Kidney (tissue), 14 donors: ENCODE results near the gene SHC4. TPM values are rescaled to one million over a fixed set of nuclear protein-coding genes. Genes with fewer than 3 reads are reported as not detected.
A peak's percentile ranks its signal among the peaks of the same experiment; 100 is the strongest.

ENCODE experiments used
- DNase-seq, 5 donors: peaks; one replicate each; pipeline ENCODE4 v3.0.0-alpha.2; 2013 to 2020
- FAIRE-seq: peaks from 2 replicates; lab custom pipeline; 2012; peaks lifted over from hg19 to GRCh38; lab: Jason Lieb, UNC
- H3K27ac ChIP-seq, 2 donors: one replicate each; pipeline ENCODE4 v1.7.0; 2013; ENCODE audit warnings: low read depth in 2 of 2, low read length in 2 of 2, inconsistent platforms in 1 of 2
- H3K27me3 ChIP-seq: one replicate; pipeline ENCODE4 v1.7.1; 2013; ENCODE audit warnings: low read length, inconsistent platforms; ENCODE audit not compliant: control insufficient read depth, insufficient read depth
- H3K36me3 ChIP-seq, 3 donors: one replicate each; pipeline versions ENCODE4 v1.7.0 to v1.7.1; 2013; ENCODE audit warnings: low read length in 3 of 3, control low read depth in 1 of 3, inconsistent platforms in 1 of 3; ENCODE audit not compliant: insufficient read depth in 3 of 3, control insufficient read depth in 2 of 3
- H3K4me1 ChIP-seq, 3 donors: one replicate each; pipeline versions ENCODE4 v1.7.0 to v1.7.1; 2013; ENCODE audit warnings: low read length in 3 of 3, inconsistent platforms in 1 of 3, low read depth in 1 of 3; ENCODE audit not compliant: control insufficient read depth in 2 of 3, insufficient read depth in 2 of 3
- H3K4me3 ChIP-seq, 3 donors: one replicate each; pipeline versions ENCODE4 v1.7.0 to v1.8.1; 2013; ENCODE audit warnings: low read length in 3 of 3, control low read depth in 1 of 3, inconsistent platforms in 1 of 3
- H3K9ac ChIP-seq, 3 donors: one replicate each; pipeline versions ENCODE4 v1.7.0 to v1.7.1; 2013; ENCODE audit warnings: low read length in 3 of 3, control low read depth in 1 of 3, inconsistent platforms in 1 of 3
- H3K9me3 ChIP-seq, 3 donors: one replicate each; pipeline versions ENCODE4 v1.7.0 to v1.7.1; 2013; ENCODE audit warnings: low read length in 3 of 3, control low read depth in 1 of 3, inconsistent platforms in 1 of 3; ENCODE audit not compliant: control insufficient read depth in 2 of 3, insufficient read depth in 1 of 3
- CTCF ChIP-seq: IDR thresholded peaks from 3 replicates; pipeline ENCODE4 v1.5.1; 2012; ENCODE audit warnings: mild to moderate bottlenecking, moderate library complexity, borderline replicate concordance; ENCODE audit not compliant: insufficient read depth; ENCODE audit errors: extremely low read depth
- intact Hi-C: fragments of 100-400 bp; cut with DNase I; formaldehyde crosslinking; loops from one replicate; pipeline ENCODE4 v1.11.1; 2022
- polyA plus RNA-seq: library from polyadenylated mRNA; stranded (reverse); fragments of 350-450 nt; fragmentation: Illumina TruSeq; extraction: RNeasy Lipid Tissue Mini Kit (QIAGEN cat#74804); gene quantifications from one replicate; pipeline ENCODE4 v1.2.3, GENCODE V29; 2014; ENCODE audit warnings: low read depth, low replicate concordance; ENCODE audit not compliant: insufficient read depth
- total RNA-seq: library from RNA; stranded (reverse); fragmentation: NEBNext Ultra II Directional; extraction: Animal tissue kit (Norgen Biotek cat#: 25700); gene quantifications from one replicate; pipeline ENCODE4 v1.2.1, GENCODE V29; 2021
- donor health status: control.
- donor health status: control.
- donor health status: control.
- donor health status: control.
- donor health status: control.
- donor health status: DM: yes; HTN: yes; CAD: no.
- donor health status: Normal renal cell carcinoma (clear cell type).

The SHC4 gene
- total and polyA plus RNA-seq, 2 donors from 2014 or later, result 0.47 to 0.50 TPM

- Histone ChIP-seq H3K27ac (no peak overlapping the region), H3K4me3 (no peak overlapping the region), H3K4me1 (no peaks in the 10 kb centered on the region), H3K9me3 (no peaks in the 10 kb centered on the region), H3K27me3 (no peaks in the 10 kb centered on the region), H3K36me3 (peaks cover 0 to 8% (median 5%) of the 10 kb centered on the region in 3 donors), H3K9ac (no peak overlapping the region)
- DNase-seq (no peak), FAIRE-seq (no peak)
- intact Hi-C loops, result no loop called here
- TF ChIP-seq CTCF, result no peak
Measured at GRCh38 chr15:48987142-48987541, 23.4 kb upstream of the SHC4 start.

GRCh38 chr15:48986240-48986639 lies 22.5 kb upstream of the SHC4 start:
- no peak for DNase-seq
- H3K27me3 ChIP-seq, result no peaks in the 10 kb centered on the region
- intact Hi-C loops, result no loop called here
- no peaks in the 10 kb centered on the region for H3K9me3 ChIP-seq
- no peak overlapping the region for H3K9ac ChIP-seq
- no peaks in the 10 kb centered on the region for H3K4me1 ChIP-seq
- no peak overlapping the region for H3K27ac ChIP-seq
- H3K4me3 ChIP-seq, result no peak overlapping the region
- FAIRE-seq, result no peak
- TF ChIP-seq CTCF, result no peak
- peaks cover 0 to 3% (median 0%) of the 10 kb centered on the region in 3 donors for H3K36me3 ChIP-seq

- DNase-seq, result no peak
- TF ChIP-seq CTCF, result no peak
- H3K27ac ChIP-seq, result no peak overlapping the region
- no peaks in the 10 kb centered on the region for H3K36me3 ChIP-seq
- no peaks in the 10 kb centered on the region for H3K27me3 ChIP-seq
- no peak for FAIRE-seq
- H3K4me1 ChIP-seq, result no peaks in the 10 kb centered on the region
- no peaks in the 10 kb centered on the region for H3K9me3 ChIP-seq
- intact Hi-C loops, result no loop called here
- H3K4me3 ChIP-seq, result no peak overlapping the region
- H3K9ac ChIP-seq, result no peak overlapping the region
Measured at GRCh38 chr15:48985516-48985915, 21.8 kb upstream of the SHC4 start.

GRCh38 chr15:48984811-48985352 lies 21.2 kb upstream of the SHC4 start:
- no peak overlapping the region for H3K4me3 ChIP-seq
- intact Hi-C loops, result no loop called here
- no peak for TF ChIP-seq CTCF
- no peaks in the 10 kb centered on the region for H3K27me3 ChIP-seq
- no peak overlapping the region for H3K27ac ChIP-seq
- H3K4me1 ChIP-seq, result no peaks in the 10 kb centered on the region
- no peaks in the 10 kb centered on the region for H3K36me3 ChIP-seq
- H3K9ac ChIP-seq, result no peak overlapping the region
- DNase-seq (peak in 2 of 5 donors; percentile 16 to 38), FAIRE-seq (no peak)
- no peaks in the 10 kb centered on the region for H3K9me3 ChIP-seq
